NCI-H146 (cell line): Measurements from ENCODE around the gene PUSL1.
"Not testable (repeated sequence)": the region's sequence is repeated elsewhere in the genome, so short reads cannot be mapped to it uniquely, and the experiment has no call there.

Source experiments
- DNase-seq: peaks from one replicate; lab custom pipeline; 2025; lab: John Stamatoyannopoulos, UW

The PUSL1 gene

DNA sequence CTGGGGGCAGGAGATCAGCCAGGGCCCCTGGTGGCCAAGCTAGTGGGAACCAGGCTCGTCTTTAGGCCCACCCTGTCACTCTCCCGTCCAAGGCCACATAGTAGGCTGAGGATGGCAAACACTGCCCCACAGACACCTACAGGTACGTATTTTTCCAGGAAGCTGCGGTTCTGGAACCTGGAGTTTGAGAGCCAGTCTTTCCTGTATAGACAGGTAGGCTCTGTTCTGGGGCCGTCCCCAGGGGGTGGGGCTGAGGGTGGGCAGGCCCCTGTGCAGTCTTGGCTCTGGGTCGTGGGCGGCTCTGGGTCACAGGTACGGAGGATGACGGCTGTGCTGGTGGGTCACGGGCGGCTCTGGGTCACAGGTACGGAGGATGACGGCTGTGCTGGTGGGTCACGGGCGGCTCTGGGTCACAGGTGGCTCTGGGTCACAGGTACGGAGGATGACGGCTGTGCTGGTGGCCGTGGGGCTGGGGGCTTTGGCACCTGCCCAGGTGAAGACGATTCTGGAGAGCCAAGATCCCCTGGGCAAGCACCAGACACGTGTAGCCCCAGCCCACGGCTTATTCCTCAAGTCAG is 2.2 kb downstream of the PUSL1 start:
- no peak for DNase-seq

DNA sequence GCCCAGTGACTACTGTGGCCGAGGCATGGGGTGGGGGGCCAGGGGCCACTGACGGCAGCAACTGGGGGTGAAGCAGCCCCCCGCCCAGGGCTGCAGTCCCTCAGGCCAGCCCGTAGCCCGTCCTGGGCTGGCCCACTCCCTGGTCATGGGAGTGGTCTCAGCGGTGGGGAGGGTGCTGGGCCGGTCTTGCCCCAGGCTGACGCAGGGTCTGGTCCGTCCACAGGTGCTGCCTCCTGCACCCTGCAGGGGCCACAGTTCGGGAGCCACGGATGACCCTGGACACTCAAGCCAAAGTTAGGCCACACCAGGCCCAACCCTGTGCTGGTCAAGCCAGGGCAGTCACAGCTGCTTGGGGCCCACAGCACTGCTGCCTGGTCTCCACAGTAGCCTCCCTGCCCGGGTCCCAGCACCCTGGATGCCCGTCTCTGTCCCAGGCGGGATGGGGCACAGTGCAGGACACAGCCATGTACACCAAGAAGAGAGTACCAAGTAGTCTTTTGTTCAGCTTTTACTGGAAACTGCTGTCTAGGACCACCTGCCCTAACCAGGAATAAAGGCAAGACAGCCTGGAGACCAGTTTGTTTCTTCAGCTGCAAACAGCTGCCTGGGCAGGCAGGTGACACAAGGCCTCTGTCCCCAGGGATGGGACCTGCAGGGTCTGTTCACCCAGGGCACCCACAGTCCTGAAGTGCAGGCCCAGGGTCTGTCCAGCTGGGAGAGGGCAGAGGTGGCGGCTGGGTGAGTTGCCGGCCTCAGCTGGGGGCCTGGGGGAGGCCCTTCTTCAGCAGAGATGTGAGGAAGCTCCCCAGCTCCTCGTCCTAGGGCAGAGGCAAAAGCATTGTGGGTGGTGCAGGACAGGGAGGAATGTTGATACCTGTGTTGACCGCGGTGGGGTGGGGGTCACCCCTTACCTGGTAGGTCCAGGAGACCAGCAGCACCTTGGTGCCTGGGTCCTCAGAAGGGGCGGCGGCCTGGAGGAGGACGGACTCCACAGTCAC is 3.0 kb downstream of the PUSL1 start:
- no peak for DNase-seq

- no peak for DNase-seq
These were observed 4.3 kb downstream of the PUSL1 start for GRCh38 chr1:1312450-1313314.

DNA sequence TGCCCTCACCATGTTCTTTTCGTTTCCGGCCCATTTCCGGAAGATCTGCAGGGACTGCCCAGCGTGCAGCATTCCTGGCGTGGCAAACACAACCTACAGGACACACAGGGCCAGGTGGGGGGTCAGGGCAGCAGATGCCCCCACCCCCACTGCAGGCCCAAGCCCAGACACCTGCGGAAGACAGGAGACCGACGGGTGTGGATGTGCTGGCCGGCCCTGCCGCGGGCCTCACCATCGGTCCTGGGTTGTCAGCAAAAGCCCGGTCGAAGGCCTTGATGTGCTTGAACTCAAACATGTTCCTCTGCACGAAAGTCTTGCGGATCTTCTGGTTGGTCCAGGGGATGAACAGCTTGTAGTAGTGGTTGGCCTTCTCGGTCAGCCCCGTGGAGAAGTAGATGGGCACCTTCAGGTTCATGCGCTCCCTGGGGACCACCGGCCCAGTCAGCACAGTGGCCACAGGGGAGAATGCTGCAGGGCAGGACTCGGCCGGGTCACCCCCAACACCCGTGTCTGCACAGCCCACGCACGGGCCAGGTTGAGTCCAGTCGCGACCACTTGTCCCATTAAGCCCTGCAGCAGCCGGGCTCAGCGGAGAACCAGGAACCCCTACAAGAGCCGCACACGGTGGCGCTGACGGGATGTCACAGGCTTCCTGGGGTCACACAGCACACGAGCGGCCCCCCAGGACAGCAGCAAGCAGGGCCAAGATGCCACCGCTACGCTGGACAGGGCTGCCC is 5.3 kb downstream of the PUSL1 start:
- DNase-seq = no peak

GRCh38 chr1:1314237-1314586 is 5.8 kb downstream of the PUSL1 start:
- DNase-seq = no peak

GRCh38 chr1:1314678-1315335 is 6.4 kb downstream of the PUSL1 start:
- no peak for DNase-seq

- no peak for DNase-seq
These were observed 7.1 kb downstream of the PUSL1 start for GRCh38 chr1:1315435-1315954.

DNA sequence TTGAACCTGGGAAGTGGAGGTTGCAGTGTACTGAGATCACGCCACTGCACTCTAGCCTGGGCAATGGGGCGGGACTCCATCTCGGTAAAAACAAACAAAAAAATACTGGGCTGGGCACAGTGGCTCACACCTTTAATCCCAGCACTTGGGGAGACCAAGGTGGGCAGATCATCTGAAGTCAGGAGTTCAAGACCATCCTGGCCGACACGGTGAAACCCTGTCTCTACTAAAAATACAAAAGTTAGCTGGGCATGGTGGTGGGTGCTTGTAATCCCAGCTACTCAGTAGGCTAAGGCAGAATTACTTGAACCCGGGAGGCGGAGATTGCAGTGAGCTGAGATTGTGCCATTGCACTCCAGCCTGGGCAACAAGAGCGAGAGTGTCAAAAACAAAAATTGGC is 7.8 kb downstream of the PUSL1 start:
- not testable (repeated sequence) for DNase-seq

GRCh38 chr1:1317420-1317819 is 9.0 kb downstream of the PUSL1 start:
- DNase-seq = no peak

GRCh38 chr1:1318131-1318652 is 9.8 kb downstream of the PUSL1 start:
- no peak for DNase-seq

- DNase-seq = no peak
These were observed 10.6 kb downstream of the PUSL1 start for GRCh38 chr1:1318777-1319645.

- no peak for DNase-seq
These were observed 11.2 kb downstream of the PUSL1 start for GRCh38 chr1:1319646-1319941.

DNA sequence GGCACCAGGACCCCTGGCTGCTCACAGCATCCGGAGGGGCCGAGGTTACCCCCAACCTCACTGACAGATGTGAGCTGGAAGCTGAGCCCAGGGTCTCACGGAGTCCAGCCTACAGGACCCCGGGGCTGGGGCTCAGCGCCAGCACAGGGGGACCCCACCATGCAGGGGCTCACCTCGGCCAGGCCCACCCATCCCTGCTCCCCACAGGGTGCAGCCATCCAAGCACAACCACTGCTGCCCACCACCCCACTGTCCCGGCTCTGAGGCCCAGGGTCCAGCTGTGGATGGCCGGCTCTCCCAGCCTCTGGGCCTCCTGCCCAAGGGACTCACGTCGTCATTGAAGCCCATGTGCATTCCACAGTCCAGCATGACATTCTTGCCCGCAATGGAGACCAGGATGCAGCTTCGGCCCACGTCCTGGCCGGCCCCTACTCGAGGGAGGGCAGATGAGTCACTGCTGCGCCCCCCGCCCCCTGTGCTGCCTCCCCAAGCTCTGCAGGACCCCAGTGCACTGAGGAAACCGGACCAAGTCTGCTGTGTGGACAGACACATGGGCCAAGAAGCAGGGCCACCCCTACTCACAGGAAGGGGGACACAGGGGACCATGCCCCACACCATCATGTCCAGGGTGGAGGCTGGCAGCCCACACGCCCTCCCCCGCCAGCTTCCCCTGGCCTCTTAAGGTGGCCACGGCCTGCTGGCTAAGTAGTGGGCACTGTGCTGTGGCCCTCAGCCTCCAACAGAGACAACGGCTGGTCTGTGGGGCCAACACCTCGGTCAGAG is 12.5 kb downstream of the PUSL1 start:
- DNase-seq = no peak

- no peak for DNase-seq
These were observed 13.1 kb downstream of the PUSL1 start for GRCh38 chr1:1321477-1321876.

- DNase-seq = no peak
These were observed 14.0 kb downstream of the PUSL1 start for GRCh38 chr1:1322418-1322817.

DNA sequence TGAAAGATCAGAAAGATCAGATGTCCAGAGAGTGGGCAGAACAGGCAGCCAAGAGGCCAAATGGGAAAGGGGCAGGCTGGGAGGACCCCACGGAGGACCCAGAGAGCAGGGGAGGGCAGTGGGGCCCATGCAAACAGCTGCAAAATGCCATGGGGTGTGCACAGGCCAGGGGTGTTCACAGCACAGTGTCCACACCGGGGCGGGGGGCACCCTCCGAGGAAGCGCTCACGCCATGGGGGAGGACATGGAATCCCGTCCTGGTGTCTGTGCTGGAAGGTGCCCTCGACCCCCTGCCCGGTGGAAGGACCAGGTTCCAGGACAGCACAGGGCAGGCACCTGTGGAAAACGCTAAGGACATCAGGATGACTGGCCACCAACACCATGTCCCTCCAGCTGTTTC is 14.6 kb downstream of the PUSL1 start:
- no peak for DNase-seq

DNA sequence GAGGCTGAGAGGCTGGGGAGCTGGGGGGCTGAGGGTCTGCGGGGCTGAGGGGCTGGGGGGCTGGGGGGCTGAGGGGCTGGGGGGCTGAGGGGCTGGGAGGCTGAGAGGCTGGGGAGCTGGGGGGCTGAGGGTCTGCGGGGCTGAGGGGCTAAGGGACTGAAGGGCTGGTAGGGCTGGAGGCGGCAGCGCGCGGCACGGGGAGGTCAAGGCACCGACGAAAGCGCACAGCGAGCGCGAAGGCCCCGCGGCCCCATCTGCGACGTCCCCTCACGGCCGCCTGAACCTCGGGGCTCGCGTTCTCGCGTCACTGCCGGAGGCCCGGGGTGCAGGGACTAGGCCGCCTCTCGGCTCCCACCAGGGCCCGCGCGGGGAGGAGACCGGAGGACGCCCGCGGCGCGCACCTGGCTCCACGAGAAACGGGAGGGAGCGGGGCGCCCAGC is 15.7 kb downstream of the PUSL1 start:
- no peak for DNase-seq

DNA sequence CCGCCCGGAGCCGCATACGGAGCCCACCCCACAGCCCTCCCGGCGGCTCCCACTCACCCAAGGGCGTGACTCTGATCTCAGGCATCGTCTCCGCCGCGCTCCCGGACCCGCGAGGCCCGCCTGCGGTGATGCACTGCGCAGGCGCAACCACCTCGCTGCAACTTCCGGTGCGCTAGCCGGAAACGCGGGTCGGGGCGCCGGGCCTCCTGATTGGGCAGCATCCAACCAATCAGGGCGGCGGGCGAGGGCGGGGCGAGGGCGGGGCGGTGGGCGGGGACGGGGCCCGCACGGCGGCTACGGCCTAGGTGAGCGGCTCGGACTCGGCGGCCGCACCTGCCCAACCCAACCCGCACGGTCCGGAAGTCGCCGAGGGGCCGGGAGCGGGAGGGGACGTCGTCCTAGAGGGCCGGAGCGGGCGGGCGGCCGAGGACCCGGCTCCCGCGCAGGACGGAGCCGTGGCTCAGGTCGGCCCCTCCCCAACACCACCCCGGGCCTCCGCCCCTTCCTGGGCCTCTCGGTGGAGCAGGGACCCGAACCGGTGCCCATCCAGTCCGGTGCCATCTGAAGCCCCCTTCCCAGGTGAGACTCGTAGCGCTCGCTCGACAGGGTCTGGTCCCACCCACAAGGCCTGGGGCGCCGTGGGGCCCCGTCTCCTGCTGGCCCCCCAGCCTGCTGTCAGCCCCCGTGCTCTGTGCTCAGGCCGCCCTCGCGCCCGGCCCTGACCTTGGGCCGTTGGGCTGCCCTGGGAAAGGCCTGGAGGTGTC is 16.3 kb downstream of the PUSL1 start, which contains the start of the genes CPTP and INTS11:
Gene CPTP, plus strand, starts transcription at position 279 of the 764 bp plus-strand sequence. CDS start 2,109 bp downstream, outside the sequence.
Gene INTS11, minus strand, starts transcription at position 137 of the 764 bp plus-strand sequence. Its CDS starts 52 bp downstream, at position 85.
- peak; percentile 87 for DNase-seq
